ENCODE results near the gene CHCHD6. TPM values are rescaled to one million over a fixed set of nuclear protein-coding genes. Genes with fewer than 3 reads are reported as not detected.

The CHCHD6 gene
- total and polyA plus RNA-seq, 2 donors from 2014 or later, result 10.7 to 35.2 TPM

GRCh38 chr3:126816986-126817777 is 113.1 kb downstream of the CHCHD6 start:
- no peak for FAIRE-seq

GRCh38 chr3:126817781-126818180 is 113.7 kb downstream of the CHCHD6 start:
- no peaks in the 10 kb centered on the region for H3K36me3 ChIP-seq (ENCODE audit: control insufficient read depth in 2 of 3, insufficient read depth in 3 of 3, low read length in 3 of 3)
- H3K4me1 ChIP-seq (ENCODE audit: control insufficient read depth in 2 of 3, insufficient read depth in 2 of 3, low read depth in 1 of 3, low read length in 3 of 3), result peaks cover 0 to 5% (median 0%) of the 10 kb centered on the region in 3 donors
- no peak for TF ChIP-seq CTCF (IDR thresholded peaks at IDR 0.05; ENCODE audit: borderline replicate concordance, extremely low read depth, insufficient read depth)
- peaks cover 0 to 3% (median 0%) of the 10 kb centered on the region in 3 donors for H3K9me3 ChIP-seq (ENCODE audit: control insufficient read depth in 2 of 3, insufficient read depth in 1 of 3, low read length in 3 of 3)
- no peaks in the 10 kb centered on the region for H3K27me3 ChIP-seq (ENCODE audit: control insufficient read depth, insufficient read depth, low read length)
- DNase-seq (no peak), FAIRE-seq (no peak)
- intact Hi-C loops (cut with DNase I), result no loop called here
- no peak overlapping the region for H3K4me3 ChIP-seq (ENCODE audit: low read length in 3 of 3)
- H3K27ac ChIP-seq (ENCODE audit: low read depth in 2 of 2, low read length in 2 of 2), result no peak overlapping the region
- H3K9ac ChIP-seq (ENCODE audit: low read length in 3 of 3), result no peak overlapping the region

More at GRCh38 chr3:126816986-126817777, 113.1 kb downstream of the CHCHD6 start:
- intact Hi-C loops (cut with DNase I), result no loop called here
- peak in 3 of 5 donors; percentile 53 to 79 (median 65) for DNase-seq
- H3K9me3 ChIP-seq (ENCODE audit: control insufficient read depth in 2 of 3, insufficient read depth in 1 of 3, low read length in 3 of 3), result peaks cover 0 to 3% (median 0%) of the 10 kb centered on the region in 3 donors
- no peak overlapping the region for H3K9ac ChIP-seq (ENCODE audit: low read length in 3 of 3)
- peaks cover 0 to 5% (median 0%) of the 10 kb centered on the region in 3 donors for H3K4me1 ChIP-seq (ENCODE audit: control insufficient read depth in 2 of 3, insufficient read depth in 2 of 3, low read depth in 1 of 3, low read length in 3 of 3)
- H3K27me3 ChIP-seq (ENCODE audit: control insufficient read depth, insufficient read depth, low read length), result no peaks in the 10 kb centered on the region
- H3K4me3 ChIP-seq (ENCODE audit: low read length in 3 of 3), result no peak overlapping the region
- TF ChIP-seq CTCF (IDR thresholded peaks at IDR 0.05; ENCODE audit: borderline replicate concordance, extremely low read depth, insufficient read depth), result no peak
- no peaks in the 10 kb centered on the region for H3K36me3 ChIP-seq (ENCODE audit: control insufficient read depth in 2 of 3, insufficient read depth in 3 of 3, low read length in 3 of 3)
- H3K27ac ChIP-seq (ENCODE audit: low read depth in 2 of 2, low read length in 2 of 2), result no peak overlapping the region

- peaks cover 0 to 5% (median 0%) of the 10 kb centered on the region in 3 donors for H3K4me1 ChIP-seq (ENCODE audit: control insufficient read depth in 2 of 3, insufficient read depth in 2 of 3, low read depth in 1 of 3, low read length in 3 of 3)
Observed at GRCh38 chr3:126818400-126819095, 114.5 kb downstream of the CHCHD6 start.

More at GRCh38 chr3:126818400-126819095, 114.5 kb downstream of the CHCHD6 start:
- no peaks in the 10 kb centered on the region for H3K27me3 ChIP-seq (ENCODE audit: control insufficient read depth, insufficient read depth, low read length)
- H3K9me3 ChIP-seq (ENCODE audit: control insufficient read depth in 2 of 3, insufficient read depth in 1 of 3, low read length in 3 of 3), result peaks cover 0 to 3% (median 0%) of the 10 kb centered on the region in 3 donors
- H3K27ac ChIP-seq (ENCODE audit: low read depth in 2 of 2, low read length in 2 of 2), result no peak overlapping the region
- TF ChIP-seq CTCF (IDR thresholded peaks at IDR 0.05; ENCODE audit: borderline replicate concordance, extremely low read depth, insufficient read depth), result no peak
- FAIRE-seq (no peak), DNase-seq (no peak)
- no peaks in the 10 kb centered on the region for H3K36me3 ChIP-seq (ENCODE audit: control insufficient read depth in 2 of 3, insufficient read depth in 3 of 3, low read length in 3 of 3)
- intact Hi-C loops (cut with DNase I), result no loop called here
- no peak overlapping the region for H3K9ac ChIP-seq (ENCODE audit: low read length in 3 of 3)
- no peak overlapping the region for H3K4me3 ChIP-seq (ENCODE audit: low read length in 3 of 3)

Measured in kidney (tissue), 14 donors.